Measurements from ENCODE around the gene PMVK.

Gene PMVK

GRCh38 chr1:154975409-154976059, 39.0 kb upstream of the PMVK start:
- DNase-seq: no peak
- TF ChIP-seq CTCF (IDR thresholded peaks at IDR 0.05; ENCODE audit: low read depth, low read length): no peak
- H3K27me3 ChIP-seq: no peaks in the 10 kb centered on the region
- H3K9me3 ChIP-seq: no peaks in the 10 kb centered on the region
- H3K36me3 ChIP-seq: peaks cover 14% of the 10 kb centered on the region
- peak overlapping the region; percentile 85 for H3K4me3 ChIP-seq (ENCODE audit: low read depth, low read length)
- H3K4me1 ChIP-seq: peaks cover 26% of the 10 kb centered on the region

GRCh38 chr1:154974808-154975408, 38.4 kb upstream of the PMVK start:
- DNase-seq: peak; percentile 94
- Histone ChIP-seq H3K27me3 (no peaks in the 10 kb centered on the region), H3K9me3 (no peaks in the 10 kb centered on the region), H3K4me3 (ENCODE audit: low read depth, low read length) (peak overlapping the region; percentile 85), H3K36me3 (peaks cover 9% of the 10 kb centered on the region), H3K4me1 (peaks cover 26% of the 10 kb centered on the region)
- TF ChIP-seq CTCF (IDR thresholded peaks at IDR 0.05; ENCODE audit: low read depth, low read length): no peak

GRCh38 chr1:154974102-154974807, 37.7 kb upstream of the PMVK start, which contains the start of gene CKS1B:
Gene CKS1B, plus strand, starts transcription at chr1:154974681. Its CDS starts 65 bp downstream, at chr1:154974746.
- TF ChIP-seq CTCF (IDR thresholded peaks at IDR 0.05; ENCODE audit: low read depth, low read length): no peak
- peaks cover 3% of the 10 kb centered on the region for H3K36me3 ChIP-seq
- H3K4me3 ChIP-seq (ENCODE audit: low read depth, low read length): peak within 1 kb of the TSS; percentile 85
- peak; percentile 98 for DNase-seq
- H3K9me3 ChIP-seq: no peaks in the 10 kb centered on the region
- H3K27me3 ChIP-seq: no peaks in the 10 kb centered on the region
- peaks cover 24% of the 10 kb centered on the region for H3K4me1 ChIP-seq

GRCh38 chr1:154973344-154974101, 37.0 kb upstream of the PMVK start:
- Histone ChIP-seq H3K4me1 (peaks cover 26% of the 10 kb centered on the region), H3K27me3 (no peaks in the 10 kb centered on the region), H3K4me3 (ENCODE audit: low read depth, low read length) (peak overlapping the region; percentile 85), H3K9me3 (no peaks in the 10 kb centered on the region), H3K36me3 (no peaks in the 10 kb centered on the region; the same call in 1 of the 2 replicates)
- peak; percentile 22; the same call in 1 of the 2 replicates for TF ChIP-seq CTCF (IDR thresholded peaks at IDR 0.05; ENCODE audit: low read depth, low read length)
- DNase-seq: peak; percentile 97

GRCh38 chr1:154972517-154973343, 36.2 kb upstream of the PMVK start:
- Histone ChIP-seq H3K4me1 (peaks cover 27% of the 10 kb centered on the region), H3K36me3 (peaks cover 8% of the 10 kb centered on the region)
- no peak for TF ChIP-seq CTCF (IDR thresholded peaks at IDR 0.05; ENCODE audit: low read depth, low read length)

More at GRCh38 chr1:154972517-154973343, 36.2 kb upstream of the PMVK start:
- Histone ChIP-seq H3K4me3 (ENCODE audit: low read depth, low read length) (peak overlapping the region; percentile 85; the same call in 1 of the 2 replicates), H3K9me3 (no peaks in the 10 kb centered on the region), H3K27me3 (no peaks in the 10 kb centered on the region)
- DNase-seq: no peak
